SHP77 treated with DMSO at 0.1 percent for 48 hours (cell line): ENCODE measurements around the gene KCTD5.

ENCODE experiments used
- DNase-seq: peaks from one replicate; lab custom pipeline; 2025; lab: John Stamatoyannopoulos, UW

KCTD5 gene

GRCh38 chr16:2752035-2752849 is 69.9 kb downstream of the KCTD5 start, which contains the start of gene SRRM2:
Gene SRRM2 (plus strand): TSS chr16:2752638. CDS start chr16:2756365, 3,727 bp downstream.
- peak; percentile 87 for DNase-seq

GRCh38 chr16:2752850-2753732 is 70.8 kb downstream of the KCTD5 start:
- peak; percentile 62 for DNase-seq

GRCh38 chr16:2753733-2754020 is 71.4 kb downstream of the KCTD5 start:
- no peak for DNase-seq

GRCh38 chr16:2755158-2755557 is 72.8 kb downstream of the KCTD5 start:
- no peak for DNase-seq

GRCh38 chr16:2756288-2757015 is 74.1 kb downstream of the KCTD5 start:
- DNase-seq, result no peak

- DNase-seq, result no peak
These were observed 75.0 kb downstream of the KCTD5 start for GRCh38 chr16:2757344-2757743.
